Breast epithelium (tissue), 3 donors: ENCODE results near the gene SRP9.

ENCODE experiments used
- CTCF ChIP-seq, 3 donors: fragments of 450-650 bp; IDR thresholded peaks; one replicate each; pipeline ENCODE4 v1.5.1; 2016 to 2017; ENCODE audit warnings: antibody characterized with exemption in 3 of 3, mild to moderate bottlenecking in 3 of 3, moderate library complexity in 3 of 3
- POLR2A ChIP-seq: fragments of 450-650 bp; IDR thresholded peaks from one replicate; pipeline ENCODE4 v1.6.1; 2016; ENCODE audit warnings: antibody characterized with exemption, mild to moderate bottlenecking, moderate library complexity

- TF ChIP-seq CTCF (IDR thresholded peaks at IDR 0.05), result no peak
- no peak for TF ChIP-seq POLR2A
These were observed 21.8 kb upstream of the SRP9 start for GRCh38 chr1:225755671-225756319.
